ENCODE data around the gene TJP1.

DNA sequence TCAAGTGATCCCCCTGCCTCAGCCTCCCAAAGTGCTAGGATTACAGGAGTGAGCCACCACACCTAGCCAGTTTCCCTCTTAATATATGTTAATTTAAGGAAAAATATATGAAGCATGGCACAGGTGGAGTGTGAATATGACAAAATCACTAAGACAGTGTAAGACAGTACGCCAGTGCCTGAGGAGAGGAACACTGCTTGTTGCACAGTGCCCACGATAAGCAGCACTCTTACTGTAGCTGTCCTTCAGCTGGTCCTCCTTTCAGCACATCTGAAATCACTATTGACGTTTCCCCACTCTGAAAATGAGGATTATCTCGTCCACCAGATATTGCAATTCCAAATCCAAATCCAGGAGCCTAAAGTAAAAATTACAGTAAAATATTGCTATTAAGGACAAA lies 49.3 kb downstream of the TJP1 start:
- TF ChIP-seq CREB1 (IDR thresholded peaks at IDR 0.05), result no peak
- TF ChIP-seq, protein P1, sequence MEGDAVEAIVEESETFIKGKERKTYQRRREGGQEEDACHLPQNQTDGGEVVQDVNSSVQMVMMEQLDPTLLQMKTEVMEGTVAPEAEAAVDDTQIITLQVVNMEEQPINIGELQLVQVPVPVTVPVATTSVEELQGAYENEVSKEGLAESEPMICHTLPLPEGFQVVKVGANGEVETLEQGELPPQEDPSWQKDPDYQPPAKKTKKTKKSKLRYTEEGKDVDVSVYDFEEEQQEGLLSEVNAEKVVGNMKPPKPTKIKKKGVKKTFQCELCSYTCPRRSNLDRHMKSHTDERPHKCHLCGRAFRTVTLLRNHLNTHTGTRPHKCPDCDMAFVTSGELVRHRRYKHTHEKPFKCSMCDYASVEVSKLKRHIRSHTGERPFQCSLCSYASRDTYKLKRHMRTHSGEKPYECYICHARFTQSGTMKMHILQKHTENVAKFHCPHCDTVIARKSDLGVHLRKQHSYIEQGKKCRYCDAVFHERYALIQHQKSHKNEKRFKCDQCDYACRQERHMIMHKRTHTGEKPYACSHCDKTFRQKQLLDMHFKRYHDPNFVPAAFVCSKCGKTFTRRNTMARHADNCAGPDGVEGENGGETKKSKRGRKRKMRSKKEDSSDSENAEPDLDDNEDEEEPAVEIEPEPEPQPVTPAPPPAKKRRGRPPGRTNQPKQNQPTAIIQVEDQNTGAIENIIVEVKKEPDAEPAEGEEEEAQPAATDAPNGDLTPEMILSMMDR (IDR thresholded peaks at IDR 0.05; ENCODE audit: control extremely low read depth in 1 of 3, insufficient read depth in 1 of 3, low read depth in 1 of 3, low read length in 3 of 3), result no peak
- no peak for TF ChIP-seq NRF1 (IDR thresholded peaks at IDR 0.05; ENCODE audit: low read depth, low read length)
- TF ChIP-seq CEBPB (IDR thresholded peaks at IDR 0.05; ENCODE audit: low read depth, low read length), result no peak
- TF ChIP-seq POLR2A (IDR thresholded peaks at IDR 0.05; ENCODE audit: control extremely low read depth in 1 of 2, low read depth in 2 of 2, low read length in 2 of 2), result no peak
- no peak for TF ChIP-seq CHD1 (IDR thresholded peaks at IDR 0.05; ENCODE audit: low read depth, low read length)
- TF ChIP-seq TBP (IDR thresholded peaks at IDR 0.05; ENCODE audit: low read depth, low read length), result no peak
- TF ChIP-seq RFX5 (IDR thresholded peaks at IDR 0.05; ENCODE audit: borderline replicate concordance, low read depth, low read length), result no peak
- no peak for TF ChIP-seq PHF8 (conservative IDR thresholded peaks at IDR 0.05; ENCODE audit: low read depth, low read length)
- TF ChIP-seq JUND (IDR thresholded peaks at IDR 0.05; ENCODE audit: low read length), result no peak
- TF ChIP-seq, protein P2, sequence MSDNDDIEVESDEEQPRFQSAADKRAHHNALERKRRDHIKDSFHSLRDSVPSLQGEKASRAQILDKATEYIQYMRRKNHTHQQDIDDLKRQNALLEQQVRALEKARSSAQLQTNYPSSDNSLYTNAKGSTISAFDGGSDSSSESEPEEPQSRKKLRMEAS (IDR thresholded peaks at IDR 0.05), result no peak
- no peak for TF ChIP-seq EGR1 (IDR thresholded peaks at IDR 0.05; ENCODE audit: borderline replicate concordance, low read depth, low read length)
